Mucosa of descending colon (tissue), 3 donors: Measurements from ENCODE around the gene SLC1A2. TPM values are rescaled to one million over a fixed set of nuclear protein-coding genes. Genes with fewer than 3 reads are reported as not detected.
A peak's percentile ranks its signal among the peaks of the same experiment; 100 is the strongest.

Experiments used
- ATAC-seq: fragments of 200-7000 bp; cut with Tn5 transposase; one replicate; pipeline ENCODE4 v1.9.1; 2020; ENCODE audit warnings: mild to moderate bottlenecking, moderate library complexity
- DNase-seq, 3 donors: peaks; one replicate each; pipeline ENCODE4 v3.0.0-alpha.2; 2020
- H3K36me3 ChIP-seq: fragments of 200-600 bp; one replicate; pipeline ENCODE4 v1.8.0; 2021; ENCODE audit warnings: low read depth, mild to moderate bottlenecking
- H3K4me1 ChIP-seq: fragments of 200-600 bp; one replicate; pipeline ENCODE4 v1.8.0; 2021; ENCODE audit warnings: low read depth, mild to moderate bottlenecking
- H3K4me3 ChIP-seq: fragments of 200-600 bp; one replicate; pipeline ENCODE4 v1.8.0; 2021; ENCODE audit warnings: mild to moderate bottlenecking
- H3K9me3 ChIP-seq: fragments of 200-600 bp; one replicate; pipeline ENCODE4 v1.8.0; 2021; ENCODE audit warnings: mild to moderate bottlenecking
- intact Hi-C, 2 donors: fragments of 100-400 bp; cut with DNase I in 1 of 2; cut with micrococcal nuclease in 1 of 2; formaldehyde crosslinking; loops; one replicate each; pipeline versions ENCODE4 v1.11.0 to v1.11.1; 2022; cut with DNase I, micrococcal nuclease
- total RNA-seq, 3 donors: library from RNA; stranded (reverse); fragmentation: NEBNext Ultra II Directional in 2 of 3; extraction: Animal tissue kit (Norgen Biotek cat#: 25700) in 2 of 3; gene quantifications; one replicate each; pipeline versions ENCODE4 v1.2.1 to v1.2.4, GENCODE V29; 2021 to 2023
- TF ChIP-seq, protein P1 (sequence below): fragments of 200-600 bp; IDR thresholded peaks from one replicate; pipeline ENCODE4 v1.8.0; 2022; ENCODE audit warnings: antibody characterized with exemption, mild to moderate bottlenecking
- donor health status: DM: no; HTN: no; CAD: no; lungs with moderate emphysema.
- donor health status: DM: no; HTN: no; CAD: no.
- donor health status: DM: no; HTN: yes; CAD: no.

The SLC1A2 gene
- total RNA-seq, 3 donors from 2014 or later = 0.12 to 1.1 (median 0.32) TPM

DNA sequence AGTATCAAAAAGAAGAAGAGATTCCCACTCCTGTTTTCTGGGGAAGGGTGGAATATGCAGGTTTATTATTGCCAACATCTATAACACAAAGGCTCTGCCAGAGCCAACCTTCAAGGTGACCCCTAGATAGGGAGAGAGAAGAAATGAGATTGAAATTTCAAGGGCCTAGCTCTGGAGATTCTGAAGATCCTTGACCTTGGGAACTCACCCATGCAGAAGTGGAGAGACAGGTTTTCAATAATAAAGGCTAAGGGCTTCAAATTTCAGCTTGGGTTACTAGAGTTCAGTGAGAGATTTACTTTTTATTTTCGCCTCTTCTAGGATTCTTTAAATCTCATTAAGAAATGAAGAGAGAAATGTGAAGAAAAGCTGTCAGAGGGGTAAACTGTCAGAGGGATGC is 182.0 kb downstream of the SLC1A2 start:
- TF ChIP-seq, protein P1, sequence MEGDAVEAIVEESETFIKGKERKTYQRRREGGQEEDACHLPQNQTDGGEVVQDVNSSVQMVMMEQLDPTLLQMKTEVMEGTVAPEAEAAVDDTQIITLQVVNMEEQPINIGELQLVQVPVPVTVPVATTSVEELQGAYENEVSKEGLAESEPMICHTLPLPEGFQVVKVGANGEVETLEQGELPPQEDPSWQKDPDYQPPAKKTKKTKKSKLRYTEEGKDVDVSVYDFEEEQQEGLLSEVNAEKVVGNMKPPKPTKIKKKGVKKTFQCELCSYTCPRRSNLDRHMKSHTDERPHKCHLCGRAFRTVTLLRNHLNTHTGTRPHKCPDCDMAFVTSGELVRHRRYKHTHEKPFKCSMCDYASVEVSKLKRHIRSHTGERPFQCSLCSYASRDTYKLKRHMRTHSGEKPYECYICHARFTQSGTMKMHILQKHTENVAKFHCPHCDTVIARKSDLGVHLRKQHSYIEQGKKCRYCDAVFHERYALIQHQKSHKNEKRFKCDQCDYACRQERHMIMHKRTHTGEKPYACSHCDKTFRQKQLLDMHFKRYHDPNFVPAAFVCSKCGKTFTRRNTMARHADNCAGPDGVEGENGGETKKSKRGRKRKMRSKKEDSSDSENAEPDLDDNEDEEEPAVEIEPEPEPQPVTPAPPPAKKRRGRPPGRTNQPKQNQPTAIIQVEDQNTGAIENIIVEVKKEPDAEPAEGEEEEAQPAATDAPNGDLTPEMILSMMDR = no peak
- DNase-seq = no peak
- no peaks in the 10 kb centered on the region for H3K9me3 ChIP-seq
- intact Hi-C loops = no loop called here
- no peak for ATAC-seq
- H3K36me3 ChIP-seq = no peaks in the 10 kb centered on the region
- no peak overlapping the region for H3K4me3 ChIP-seq
- H3K4me1 ChIP-seq = no peaks in the 10 kb centered on the region

DNA sequence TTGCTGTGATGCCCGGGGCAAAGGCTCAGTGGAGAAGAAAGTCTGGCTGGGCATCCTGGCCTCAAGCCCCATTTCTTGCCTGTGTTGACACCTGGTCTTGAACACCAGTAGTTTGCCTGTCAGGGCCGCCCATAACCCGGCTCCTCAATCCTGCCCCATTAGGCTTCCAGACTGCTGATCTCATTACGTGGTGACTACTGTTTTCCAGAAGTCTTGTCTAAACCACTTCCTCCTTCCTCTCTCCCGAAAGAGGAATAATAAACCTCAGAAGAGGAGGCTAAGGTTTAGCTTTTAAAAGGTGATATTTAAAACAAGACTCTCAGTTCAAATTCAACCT is 182.7 kb downstream of the SLC1A2 start:
- peak in 1 of 3 donors; percentile 53 for DNase-seq
- intact Hi-C loops = no loop called here
- TF ChIP-seq, protein P1 = no peak
- no peaks in the 10 kb centered on the region for H3K36me3 ChIP-seq
- H3K4me3 ChIP-seq = no peak overlapping the region
- H3K4me1 ChIP-seq = no peaks in the 10 kb centered on the region
- no peaks in the 10 kb centered on the region for H3K9me3 ChIP-seq
- peak; percentile 54 for ATAC-seq

DNA sequence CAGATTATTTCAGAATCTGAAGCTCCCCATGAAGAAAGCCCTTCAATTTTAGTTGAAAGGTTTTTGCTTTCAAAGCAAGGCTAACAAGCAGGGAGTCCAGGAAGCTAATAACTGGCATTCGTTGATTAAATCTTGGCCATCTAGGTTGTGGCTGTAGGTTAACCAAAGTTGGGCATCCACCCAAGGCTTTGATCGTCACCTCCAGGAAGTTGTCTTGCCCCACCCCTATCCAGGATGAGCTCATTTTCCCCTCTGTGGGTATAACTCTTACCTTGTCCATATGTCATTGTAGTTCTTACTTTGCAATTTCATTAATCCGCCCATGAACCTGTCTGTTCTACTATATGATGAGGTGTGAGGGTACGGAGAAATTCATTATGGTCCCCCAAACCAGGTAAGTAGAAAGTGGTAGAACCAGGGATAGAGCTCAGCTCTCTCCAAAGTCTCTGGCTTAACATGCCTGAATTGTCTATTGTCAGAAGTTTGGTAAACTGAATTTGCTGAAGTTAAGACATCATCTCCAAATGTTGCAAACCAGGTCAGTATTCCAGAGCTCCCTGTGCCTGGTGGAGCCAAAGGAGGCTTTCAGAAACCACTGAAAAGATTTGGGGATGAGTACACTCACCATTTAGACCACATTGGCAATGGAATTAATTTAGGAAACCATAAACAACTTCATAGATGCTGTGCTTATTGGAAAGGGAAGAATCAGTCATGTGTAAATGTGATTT is 183.3 kb downstream of the SLC1A2 start:
- Histone ChIP-seq H3K4me1 (no peaks in the 10 kb centered on the region), H3K9me3 (no peaks in the 10 kb centered on the region), H3K4me3 (no peak overlapping the region), H3K36me3 (no peaks in the 10 kb centered on the region)
- TF ChIP-seq, protein P1 = no peak
- DNase-seq (peak; percentile 51 to 85 (median 54)), ATAC-seq (peak; percentile 92)
- intact Hi-C loops = no loop called here

DNA sequence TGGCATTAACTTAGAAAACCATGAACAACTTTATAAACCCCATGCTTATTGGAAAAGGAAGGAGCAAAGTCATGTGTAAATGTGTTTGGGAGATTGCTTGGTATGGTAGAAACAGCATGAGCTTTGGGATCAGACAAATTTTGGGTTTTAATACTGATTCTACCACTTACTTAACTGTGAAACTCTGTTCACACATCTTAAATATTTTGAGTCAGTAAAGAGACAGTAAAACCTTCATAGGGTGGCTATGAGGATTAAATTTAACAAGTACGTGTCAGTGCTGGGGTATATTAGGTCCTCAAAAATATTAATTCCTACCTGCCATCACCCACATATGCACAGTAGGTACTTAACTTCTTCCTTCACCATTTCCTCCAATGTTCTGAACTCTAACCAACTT is 183.9 kb downstream of the SLC1A2 start:
- Histone ChIP-seq H3K4me1 (no peaks in the 10 kb centered on the region), H3K4me3 (no peak overlapping the region), H3K9me3 (no peaks in the 10 kb centered on the region), H3K36me3 (no peaks in the 10 kb centered on the region)
- TF ChIP-seq, protein P1 = no peak
- DNase-seq = no peak
- ATAC-seq = no peak
- intact Hi-C loops = no loop called here

DNA sequence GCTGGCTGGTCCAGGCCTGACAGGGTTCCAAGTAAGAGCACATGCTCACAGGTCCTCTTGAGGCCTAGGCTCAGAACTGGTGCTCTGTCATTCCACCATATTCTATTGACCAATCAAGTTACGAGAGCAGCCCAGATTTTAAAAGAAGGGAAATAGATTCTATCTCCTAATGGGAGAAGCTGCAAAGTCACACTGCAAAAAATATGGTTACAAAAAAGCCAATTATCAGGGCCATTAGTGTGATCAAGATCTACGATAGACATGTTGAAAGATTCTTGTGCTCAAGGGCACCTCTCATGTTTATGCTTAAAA is 184.2 kb downstream of the SLC1A2 start:
- no peak for ATAC-seq
- Histone ChIP-seq H3K9me3 (no peaks in the 10 kb centered on the region), H3K4me1 (no peaks in the 10 kb centered on the region), H3K4me3 (no peak overlapping the region), H3K36me3 (no peaks in the 10 kb centered on the region)
- intact Hi-C loops = no loop called here
- TF ChIP-seq, protein P1 = no peak
- DNase-seq = no peak
